ENCODE results near the gene ABLIM1. TPM values are rescaled to one million over a fixed set of nuclear protein-coding genes. Genes with fewer than 3 reads are reported as not detected.

Gene ABLIM1
- total RNA-seq, 1 donor from 2014 or later = 87.7 TPM

DNA sequence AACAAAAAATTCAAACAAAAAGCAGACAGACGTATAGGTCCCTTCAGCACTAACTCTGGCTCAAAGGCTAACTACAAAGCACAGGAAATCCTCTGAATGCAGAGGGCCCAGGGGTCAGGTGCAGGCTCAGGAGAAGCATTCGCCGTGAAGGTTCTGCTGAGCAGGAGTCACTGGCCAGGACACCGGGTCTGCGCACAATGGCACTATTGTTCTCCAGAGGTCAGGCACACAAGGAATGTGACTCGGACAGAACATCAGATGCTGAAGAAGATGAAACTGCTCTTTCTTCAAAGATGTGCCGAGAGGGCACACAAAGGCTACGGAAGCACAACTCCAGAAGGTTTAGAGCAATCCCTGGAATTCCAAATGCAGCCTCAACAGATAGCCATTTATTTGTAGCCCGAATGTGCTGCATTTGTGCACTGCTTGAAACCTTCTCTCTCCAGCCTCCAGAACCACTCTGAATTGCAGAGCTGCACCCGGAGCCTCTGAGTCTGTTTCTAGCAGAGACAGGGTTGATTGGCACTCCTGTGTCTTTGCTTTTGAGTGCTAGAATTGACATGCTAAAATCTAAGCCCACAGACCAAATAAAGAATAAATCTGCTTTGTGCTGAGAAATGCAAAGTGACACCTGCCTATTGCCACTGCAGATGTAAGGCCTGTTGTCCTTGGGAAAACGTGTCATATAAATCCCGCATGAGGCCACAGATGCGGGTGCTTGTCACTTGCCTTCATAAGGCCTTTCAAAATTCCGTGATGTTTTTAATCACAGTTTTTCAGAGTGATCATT lies 168.4 kb downstream of the ABLIM1 start:
- intact Hi-C loops (cut with DNase I) = no loop called here
- H3K27me3 ChIP-seq = no peaks in the 10 kb centered on the region
- no peaks in the 10 kb centered on the region for H3K9me3 ChIP-seq
- TF ChIP-seq, protein P1, sequence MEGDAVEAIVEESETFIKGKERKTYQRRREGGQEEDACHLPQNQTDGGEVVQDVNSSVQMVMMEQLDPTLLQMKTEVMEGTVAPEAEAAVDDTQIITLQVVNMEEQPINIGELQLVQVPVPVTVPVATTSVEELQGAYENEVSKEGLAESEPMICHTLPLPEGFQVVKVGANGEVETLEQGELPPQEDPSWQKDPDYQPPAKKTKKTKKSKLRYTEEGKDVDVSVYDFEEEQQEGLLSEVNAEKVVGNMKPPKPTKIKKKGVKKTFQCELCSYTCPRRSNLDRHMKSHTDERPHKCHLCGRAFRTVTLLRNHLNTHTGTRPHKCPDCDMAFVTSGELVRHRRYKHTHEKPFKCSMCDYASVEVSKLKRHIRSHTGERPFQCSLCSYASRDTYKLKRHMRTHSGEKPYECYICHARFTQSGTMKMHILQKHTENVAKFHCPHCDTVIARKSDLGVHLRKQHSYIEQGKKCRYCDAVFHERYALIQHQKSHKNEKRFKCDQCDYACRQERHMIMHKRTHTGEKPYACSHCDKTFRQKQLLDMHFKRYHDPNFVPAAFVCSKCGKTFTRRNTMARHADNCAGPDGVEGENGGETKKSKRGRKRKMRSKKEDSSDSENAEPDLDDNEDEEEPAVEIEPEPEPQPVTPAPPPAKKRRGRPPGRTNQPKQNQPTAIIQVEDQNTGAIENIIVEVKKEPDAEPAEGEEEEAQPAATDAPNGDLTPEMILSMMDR (IDR thresholded peaks at IDR 0.05) = no peak
- H3K4me1 ChIP-seq = peaks cover 0 to 3% of the 10 kb centered on the region in 2 donors
- no peak overlapping the region for H3K27ac ChIP-seq
- H3K4me3 ChIP-seq = no peak overlapping the region
- H3K36me3 ChIP-seq = peaks cover 0 to 5% of the 10 kb centered on the region in 2 donors
- DNase-seq (ENCODE audit: low spot score in 2 of 2) = no peak

DNA sequence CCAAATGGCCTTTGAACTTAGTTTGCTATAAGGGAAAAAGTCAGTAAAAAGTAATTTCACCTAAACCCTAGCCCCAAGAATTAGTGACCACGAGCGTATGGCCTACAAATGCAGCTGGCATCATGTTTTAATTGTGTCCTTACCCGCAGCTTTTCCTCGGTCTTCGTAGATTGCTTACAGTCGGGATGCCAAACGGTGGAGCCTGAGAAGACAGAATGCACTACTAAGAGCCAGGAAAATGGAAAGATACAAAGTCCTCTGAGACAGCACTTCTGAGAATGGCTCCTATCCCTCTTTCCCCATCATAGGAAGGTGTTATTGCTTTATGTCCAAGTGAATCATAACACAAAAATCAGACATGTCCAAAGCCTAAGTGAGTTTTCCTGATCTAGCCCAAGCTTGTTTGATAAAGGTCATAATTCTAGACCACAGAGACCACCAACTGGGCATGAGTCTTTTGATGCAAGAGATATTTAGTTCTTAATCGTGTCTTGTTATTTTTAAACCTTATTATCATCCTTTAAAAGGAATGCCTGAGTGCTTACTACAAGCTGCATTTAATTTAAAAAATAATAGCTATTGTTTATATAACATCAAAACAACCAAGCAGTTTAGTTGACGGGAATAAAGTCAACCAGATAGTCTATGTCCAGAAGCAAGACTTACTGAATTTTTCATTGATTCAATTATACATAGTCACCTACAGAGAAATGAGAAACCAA lies 170.1 kb downstream of the ABLIM1 start:
- Histone ChIP-seq H3K4me1 (peaks cover 0 to 3% of the 10 kb centered on the region in 2 donors), H3K36me3 (peaks cover 0 to 5% of the 10 kb centered on the region in 2 donors), H3K27me3 (no peaks in the 10 kb centered on the region), H3K9me3 (no peaks in the 10 kb centered on the region), H3K4me3 (no peak overlapping the region), H3K27ac (no peak overlapping the region)
- DNase-seq (ENCODE audit: low spot score in 2 of 2) = no peak
- TF ChIP-seq, protein P1 (IDR thresholded peaks at IDR 0.05) = no peak
- intact Hi-C loops (cut with DNase I) = no loop called here

DNA sequence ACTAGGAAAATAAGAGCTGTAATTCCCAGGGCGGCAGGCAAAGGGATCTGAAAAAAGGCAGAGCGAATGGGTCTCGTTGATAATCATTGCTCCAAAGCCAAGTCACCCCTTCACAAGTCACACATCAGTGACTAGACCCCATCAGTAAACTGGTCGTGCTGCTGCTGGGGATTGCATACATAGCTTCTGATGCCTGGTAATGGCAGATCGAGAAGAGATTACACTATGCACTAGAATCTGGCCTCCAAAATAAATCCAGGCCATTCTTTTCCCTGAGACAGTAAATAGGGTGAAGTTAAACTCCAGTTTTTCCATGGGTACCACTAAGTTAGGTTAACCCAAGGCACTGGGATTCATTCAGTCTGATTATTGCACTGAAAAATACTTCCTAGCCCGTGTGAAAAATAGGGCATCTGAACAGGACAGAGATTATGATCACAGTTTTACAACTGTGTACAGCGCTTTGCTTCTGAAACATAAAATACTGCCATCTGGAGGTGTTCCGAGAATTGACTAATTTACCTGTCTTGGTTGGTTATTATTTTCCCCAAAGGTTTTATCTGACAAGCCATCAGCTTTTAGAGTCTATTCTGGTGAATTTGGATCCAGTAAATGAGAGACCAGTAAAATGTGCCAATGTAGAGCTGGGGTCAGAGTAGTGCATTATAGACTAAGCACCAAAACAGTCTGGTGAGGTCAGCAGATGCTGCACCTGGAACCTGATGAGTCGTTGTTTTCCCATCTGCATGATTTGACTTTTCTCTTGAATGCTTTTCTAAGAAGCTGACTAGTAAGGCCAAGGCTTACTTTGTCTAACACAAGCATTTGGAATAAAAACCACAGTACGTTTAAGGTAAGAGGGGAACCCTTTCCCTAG lies 170.9 kb downstream of the ABLIM1 start:
- H3K36me3 ChIP-seq = peaks cover 0 to 5% of the 10 kb centered on the region in 2 donors
- no peak overlapping the region for H3K27ac ChIP-seq
- H3K9me3 ChIP-seq = no peaks in the 10 kb centered on the region
- intact Hi-C loops (cut with DNase I) = no loop called here
- H3K4me3 ChIP-seq = no peak overlapping the region
- DNase-seq (ENCODE audit: low spot score in 2 of 2) = no peak
- H3K27me3 ChIP-seq = no peaks in the 10 kb centered on the region
- H3K4me1 ChIP-seq = peaks cover 0 to 2% of the 10 kb centered on the region in 2 donors
- TF ChIP-seq, protein P1 (IDR thresholded peaks at IDR 0.05) = no peak

DNA sequence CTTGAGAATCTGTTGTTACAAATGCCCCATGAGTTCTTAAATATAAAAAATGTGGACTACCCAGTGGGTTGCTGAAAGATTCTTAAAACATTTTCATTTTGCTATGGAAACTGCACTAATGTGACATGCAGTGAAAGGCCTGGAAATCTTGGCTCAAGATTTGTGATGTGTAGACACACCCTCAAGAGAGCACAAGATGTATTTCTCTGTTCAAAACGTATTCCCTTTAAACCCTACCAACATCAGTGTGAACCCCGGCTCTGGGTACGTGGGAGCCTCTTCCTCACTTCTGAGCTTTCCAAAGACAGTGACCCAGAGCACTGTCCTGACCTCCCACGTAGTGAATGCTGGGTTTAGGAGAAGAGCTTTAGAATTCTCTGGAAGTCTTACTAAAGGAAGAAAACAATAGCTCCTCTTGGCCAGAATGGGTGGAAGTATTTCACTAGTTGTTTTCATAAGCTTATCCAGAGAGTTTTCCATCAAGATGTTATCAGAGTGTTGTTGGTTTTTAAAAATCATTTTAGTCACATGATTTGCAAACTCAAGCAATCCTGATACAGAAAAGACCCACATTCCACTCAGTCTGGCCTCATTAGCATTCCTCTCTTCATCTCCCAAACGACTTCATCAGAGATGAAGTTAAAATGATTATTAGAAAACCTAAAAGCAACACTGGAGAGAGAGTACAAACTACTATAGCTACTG lies 172.2 kb downstream of the ABLIM1 start:
- intact Hi-C loops (cut with DNase I) = no loop called here
- no peak overlapping the region for H3K4me3 ChIP-seq
- H3K27me3 ChIP-seq = no peaks in the 10 kb centered on the region
- peaks cover 0 to 5% of the 10 kb centered on the region in 2 donors for H3K36me3 ChIP-seq
- no peak for DNase-seq (ENCODE audit: low spot score in 2 of 2)
- TF ChIP-seq, protein P1 (IDR thresholded peaks at IDR 0.05) = no peak
- no peak overlapping the region for H3K27ac ChIP-seq
- H3K9me3 ChIP-seq = no peaks in the 10 kb centered on the region
- no peaks in the 10 kb centered on the region for H3K4me1 ChIP-seq

DNA sequence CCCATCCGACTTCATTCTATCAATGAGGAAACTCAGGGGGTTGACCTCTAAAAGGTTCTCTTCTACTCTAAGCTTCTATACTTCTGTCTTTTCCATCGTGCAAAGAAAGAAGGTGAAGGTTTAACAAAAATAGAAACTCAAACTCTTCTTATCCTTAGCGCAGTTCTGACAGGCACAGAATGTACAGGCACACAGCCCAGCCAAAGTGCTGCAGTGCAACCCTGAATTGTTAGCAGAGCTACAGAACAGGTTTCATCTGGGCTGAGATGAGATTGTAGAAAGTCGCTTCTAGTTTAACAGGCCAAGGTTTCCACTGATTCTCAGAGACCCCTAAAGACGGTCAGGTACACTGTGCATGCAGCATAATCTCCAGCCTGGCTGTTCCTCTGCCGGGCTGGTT lies 174.5 kb downstream of the ABLIM1 start:
- no peaks in the 10 kb centered on the region for H3K9me3 ChIP-seq
- peaks cover 0 to 5% of the 10 kb centered on the region in 2 donors for H3K36me3 ChIP-seq
- intact Hi-C loops (cut with DNase I) = no loop called here
- TF ChIP-seq, protein P1 (IDR thresholded peaks at IDR 0.05) = no peak
- H3K4me1 ChIP-seq = no peaks in the 10 kb centered on the region
- peak overlapping the region in 1 of 2 donors; percentile 22 for H3K27ac ChIP-seq
- H3K27me3 ChIP-seq = no peaks in the 10 kb centered on the region
- no peak for DNase-seq (ENCODE audit: low spot score in 2 of 2)
- H3K4me3 ChIP-seq = no peak overlapping the region

Measured in ascending aorta (tissue), 2 donors.